ENCODE measurements around the gene CSTF3. TPM values are rescaled to one million over a fixed set of nuclear protein-coding genes. Genes with fewer than 3 reads are reported as not detected.
A peak's percentile ranks its signal among the peaks of the same experiment; 100 is the strongest.

Gene CSTF3
- total and polyA plus RNA-seq, 4 donors = 11.4 to 21.1 (median 18.6) TPM

GRCh38 chr11:33039274-33040032 lies 121.8 kb downstream of the CSTF3 start, which contains the start of gene TCP11L1:
TCP11L1 (plus strand) TSS chr11:33039572; CDS start chr11:33043774, 4,202 bp downstream.
- Histone ChIP-seq H3K36me3 (ENCODE audit: control insufficient read depth in 1 of 2, insufficient read depth in 2 of 2, low read length in 1 of 2) (peaks cover 0 to 3% of the 10 kb centered on the region in 2 donors), H3K4me3 (ENCODE audit: low read length in 2 of 2) (peak within 1 kb of the TSS; percentile 16 to 89), H3K27ac (ENCODE audit: low read depth in 1 of 2, low read length in 2 of 2) (peak within 1 kb of the TSS; percentile 14 to 43), H3K9me3 (ENCODE audit: control insufficient read depth, low read length) (no peaks in the 10 kb centered on the region), H3K27me3 (ENCODE audit: control insufficient read depth in 1 of 2, insufficient read depth in 2 of 2, low read length in 1 of 2) (no peaks in the 10 kb centered on the region), H3K4me1 (ENCODE audit: control insufficient read depth in 1 of 2, insufficient read depth in 2 of 2, low read length in 2 of 2) (peaks cover 0 to 8% of the 10 kb centered on the region in 2 donors)
- 0 to 1% methylated on average over 68 to 84 of the region's 84 CpGs for WGBS, 2 donors
- ATAC-seq (ENCODE audit: low FRiP score) = peak; percentile 96
- intact Hi-C loops (cut with DNase I) = loop anchor here (2.0 to 10.0 kb wide), 3 partner anchors 25 to 145 kb away; partner anchors contain the start of genes DEPDC7 (in 1 of the 2) and QSER1 (in 1 of the 2)
- peak; percentile 96 to 98 for DNase-seq

GRCh38 chr11:33035011-33035410 lies 126.3 kb downstream of the CSTF3 start:
- H3K27me3 ChIP-seq (ENCODE audit: control insufficient read depth in 1 of 2, insufficient read depth in 2 of 2, low read length in 1 of 2) = no peaks in the 10 kb centered on the region
- ATAC-seq (ENCODE audit: low FRiP score) (no peak), DNase-seq (no peak)
- H3K4me1 ChIP-seq (ENCODE audit: control insufficient read depth in 1 of 2, insufficient read depth in 2 of 2, low read length in 2 of 2) = no peaks in the 10 kb centered on the region
- H3K9me3 ChIP-seq (ENCODE audit: control insufficient read depth, low read length) = no peaks in the 10 kb centered on the region
- no peaks in the 10 kb centered on the region for H3K36me3 ChIP-seq (ENCODE audit: control insufficient read depth in 1 of 2, insufficient read depth in 2 of 2, low read length in 1 of 2)
- intact Hi-C loops (cut with DNase I) = no loop called here
- H3K4me3 ChIP-seq (ENCODE audit: low read length in 2 of 2) = no peak overlapping the region
- H3K27ac ChIP-seq (ENCODE audit: low read depth in 1 of 2, low read length in 2 of 2) = no peak overlapping the region
- 90 to 100% methylated on average over 1 of the region's 1 CpG for WGBS, 2 donors

Other genes starting within 250 kb of the CSTF3 start
- gene DEPDC7, start 145.6 kb downstream of the CSTF3 start, total RNA-seq = 1 to 10 TPM in 1 of 2 donors, under 1 TPM in 1; 0.78 to 2.6 TPM
- 1 to 10 TPM in 1 of 2 donors, under 1 TPM in 1; 0.31 to 6.4 TPM for gene DEPDC7, start 145.6 kb downstream of the CSTF3 start, polyA plus RNA-seq
- 10 to 100 TPM; 35.2 to 39.4 TPM for gene TCP11L1, start 121.9 kb downstream of the CSTF3 start, total RNA-seq
- gene TCP11L1, start 121.9 kb downstream of the CSTF3 start, polyA plus RNA-seq = 10 to 100 TPM; 10.8 to 12.1 TPM
- 100 to 1,000 TPM; 213 to 251 TPM for gene HIPK3, start 95.9 kb upstream of the CSTF3 start, total RNA-seq
- gene HIPK3, start 95.9 kb upstream of the CSTF3 start, polyA plus RNA-seq = 10 to 100 TPM; 24.8 to 25.4 TPM
- gene KIAA1549L, start 214.6 kb upstream of the CSTF3 start, total RNA-seq = under 1 TPM; 0.16 to 0.27 TPM
- under 1 TPM in 1 of 2 donors, not detected in 1; 0.05 TPM for gene KIAA1549L, start 214.6 kb upstream of the CSTF3 start, polyA plus RNA-seq

Measured in aorta (tissue), 5 donors.